ENCODE data around the gene CATSPER2.
"Not testable (repeated sequence)": the region's sequence is repeated elsewhere in the genome, so short reads cannot be mapped to it uniquely, and the experiment has no call there.

DNA sequence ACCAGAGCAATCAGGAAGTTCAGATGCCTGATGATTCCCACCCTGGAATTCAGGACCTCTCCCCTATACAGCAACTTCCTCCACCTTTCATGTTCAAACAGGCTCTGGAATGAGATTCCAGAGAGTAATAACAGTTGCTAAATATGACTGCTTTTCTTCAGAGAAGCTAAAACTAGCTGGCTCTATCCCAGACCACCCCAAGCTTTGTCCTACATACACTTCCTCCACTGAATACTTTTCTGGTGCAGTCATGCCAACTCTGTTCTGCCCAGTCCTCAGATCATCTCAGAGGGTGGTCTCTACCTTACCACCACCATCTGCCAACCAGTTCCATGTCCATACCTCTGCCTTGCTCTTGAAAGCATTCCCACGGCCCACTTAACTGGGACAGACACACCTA lies 17.5 kb upstream of the CATSPER2 start:
- TF ChIP-seq, protein P1, sequence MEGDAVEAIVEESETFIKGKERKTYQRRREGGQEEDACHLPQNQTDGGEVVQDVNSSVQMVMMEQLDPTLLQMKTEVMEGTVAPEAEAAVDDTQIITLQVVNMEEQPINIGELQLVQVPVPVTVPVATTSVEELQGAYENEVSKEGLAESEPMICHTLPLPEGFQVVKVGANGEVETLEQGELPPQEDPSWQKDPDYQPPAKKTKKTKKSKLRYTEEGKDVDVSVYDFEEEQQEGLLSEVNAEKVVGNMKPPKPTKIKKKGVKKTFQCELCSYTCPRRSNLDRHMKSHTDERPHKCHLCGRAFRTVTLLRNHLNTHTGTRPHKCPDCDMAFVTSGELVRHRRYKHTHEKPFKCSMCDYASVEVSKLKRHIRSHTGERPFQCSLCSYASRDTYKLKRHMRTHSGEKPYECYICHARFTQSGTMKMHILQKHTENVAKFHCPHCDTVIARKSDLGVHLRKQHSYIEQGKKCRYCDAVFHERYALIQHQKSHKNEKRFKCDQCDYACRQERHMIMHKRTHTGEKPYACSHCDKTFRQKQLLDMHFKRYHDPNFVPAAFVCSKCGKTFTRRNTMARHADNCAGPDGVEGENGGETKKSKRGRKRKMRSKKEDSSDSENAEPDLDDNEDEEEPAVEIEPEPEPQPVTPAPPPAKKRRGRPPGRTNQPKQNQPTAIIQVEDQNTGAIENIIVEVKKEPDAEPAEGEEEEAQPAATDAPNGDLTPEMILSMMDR (IDR thresholded peaks at IDR 0.05): not testable (repeated sequence)
- not testable (repeated sequence) for TF ChIP-seq EP300 (IDR thresholded peaks at IDR 0.05); POLR2A (IDR thresholded peaks at IDR 0.05; ENCODE audit: low read depth); POLR2AphosphoS5 (IDR thresholded peaks at IDR 0.05)

All from esophagus muscularis mucosa (tissue), 4 donors.